SK-N-MC (cell line): ENCODE data around the gene ARRB1.

Experiments used
- EZH2 ChIP-seq: fragments of 200-600 bp; sonication (generic); IDR thresholded peaks from one replicate; pipeline ENCODE4 v1.6.1; 2017; ENCODE audit warnings: antibody characterized with exemption
- FOXP2 ChIP-seq: optimal IDR thresholded peaks from 2 replicates; pipeline ENCODE3; 2011; ENCODE audit warnings: mild to moderate bottlenecking, moderate library complexity; ENCODE audit not compliant: insufficient read depth; ENCODE audit errors: extremely low read length, control extremely low read depth
- POLR2AphosphoS5 ChIP-seq: IDR thresholded peaks from 2 replicates; pipeline ENCODE4 v1.6.1; 2012; ENCODE audit warnings: mild to moderate bottlenecking, low read depth, low read length, borderline replicate concordance

GRCh38 chr11:75380716-75381420 lies 29.4 kb upstream of the ARRB1 start:
- TF ChIP-seq POLR2AphosphoS5 (no peak), EZH2 (no peak), FOXP2 (no peak)
